Liver (tissue), 3 donors: Measurements from ENCODE around the gene SLC12A7.

Source experiments
- NR2F2 ChIP-seq: IDR thresholded peaks from 2 replicates; pipeline ENCODE4 v1.6.1; 2016; ENCODE audit warnings: antibody characterized with exemption
- TAF1 ChIP-seq: conservative IDR thresholded peaks from 2 replicates; pipeline ENCODE4 v1.6.1; 2016; ENCODE audit warnings: antibody characterized with exemption, mild to moderate bottlenecking
- TF ChIP-seq, protein P1 (sequence below): IDR thresholded peaks from 2 replicates; pipeline ENCODE4 v1.6.1; 2016; ENCODE audit warnings: antibody characterized with exemption
- TF ChIP-seq, protein P2 (sequence below): fragments of 150-350 bp; IDR thresholded peaks from 2 replicates; pipeline ENCODE4 v1.5.1; 2017; ENCODE audit warnings: improper control_type of control experiment, low read depth, low read length; ENCODE audit not compliant: missing input control
- TF ChIP-seq, protein P3 (sequence below): IDR thresholded peaks from 2 replicates; pipeline ENCODE4 v1.6.1; 2016; ENCODE audit warnings: antibody characterized with exemption
- donor health status: healthy.
- donor health status: healthy.

DNA sequence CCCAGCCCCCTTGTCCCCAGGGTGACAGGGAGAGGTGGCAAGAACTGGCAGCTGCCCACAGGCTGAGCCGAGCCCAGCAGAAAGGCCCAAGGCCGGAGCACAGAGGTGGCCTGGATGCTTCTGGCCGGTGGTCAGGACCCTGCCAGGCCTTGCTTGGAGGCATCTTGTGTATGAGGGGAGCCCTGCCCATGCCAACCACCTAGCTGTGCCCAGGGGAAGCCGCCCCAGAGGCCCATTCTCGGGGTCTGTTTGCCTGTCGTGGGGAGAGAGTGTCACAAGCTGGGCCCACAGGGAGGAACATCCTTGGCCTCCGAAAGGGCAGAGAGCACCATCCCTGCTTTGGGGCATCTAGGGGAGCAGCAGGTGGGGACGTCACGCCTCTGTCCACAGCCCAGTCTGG lies 93.3 kb downstream of the SLC12A7 start:
- TF ChIP-seq NR2F2 (no peak), TAF1 (no peak)
- TF ChIP-seq, protein P1, sequence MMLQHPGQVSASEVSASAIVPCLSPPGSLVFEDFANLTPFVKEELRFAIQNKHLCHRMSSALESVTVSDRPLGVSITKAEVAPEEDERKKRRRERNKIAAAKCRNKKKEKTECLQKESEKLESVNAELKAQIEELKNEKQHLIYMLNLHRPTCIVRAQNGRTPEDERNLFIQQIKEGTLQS, result no peak
- TF ChIP-seq, protein P2, sequence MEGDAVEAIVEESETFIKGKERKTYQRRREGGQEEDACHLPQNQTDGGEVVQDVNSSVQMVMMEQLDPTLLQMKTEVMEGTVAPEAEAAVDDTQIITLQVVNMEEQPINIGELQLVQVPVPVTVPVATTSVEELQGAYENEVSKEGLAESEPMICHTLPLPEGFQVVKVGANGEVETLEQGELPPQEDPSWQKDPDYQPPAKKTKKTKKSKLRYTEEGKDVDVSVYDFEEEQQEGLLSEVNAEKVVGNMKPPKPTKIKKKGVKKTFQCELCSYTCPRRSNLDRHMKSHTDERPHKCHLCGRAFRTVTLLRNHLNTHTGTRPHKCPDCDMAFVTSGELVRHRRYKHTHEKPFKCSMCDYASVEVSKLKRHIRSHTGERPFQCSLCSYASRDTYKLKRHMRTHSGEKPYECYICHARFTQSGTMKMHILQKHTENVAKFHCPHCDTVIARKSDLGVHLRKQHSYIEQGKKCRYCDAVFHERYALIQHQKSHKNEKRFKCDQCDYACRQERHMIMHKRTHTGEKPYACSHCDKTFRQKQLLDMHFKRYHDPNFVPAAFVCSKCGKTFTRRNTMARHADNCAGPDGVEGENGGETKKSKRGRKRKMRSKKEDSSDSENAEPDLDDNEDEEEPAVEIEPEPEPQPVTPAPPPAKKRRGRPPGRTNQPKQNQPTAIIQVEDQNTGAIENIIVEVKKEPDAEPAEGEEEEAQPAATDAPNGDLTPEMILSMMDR, result no peak
- TF ChIP-seq, protein P3, sequence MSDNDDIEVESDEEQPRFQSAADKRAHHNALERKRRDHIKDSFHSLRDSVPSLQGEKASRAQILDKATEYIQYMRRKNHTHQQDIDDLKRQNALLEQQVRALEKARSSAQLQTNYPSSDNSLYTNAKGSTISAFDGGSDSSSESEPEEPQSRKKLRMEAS, result no peak
